ENCODE results near the gene MPHOSPH6.

- no peak for TF ChIP-seq CTCF (conservative IDR thresholded peaks at IDR 0.05)
- no peak for TF ChIP-seq ZFX (IDR thresholded peaks at IDR 0.05)
Measured at GRCh38 chr16:82111944-82112343, 58.1 kb downstream of the MPHOSPH6 start.

Data from C4-2B (cell line).